Endothelial cell of umbilical vein (primary cell): ENCODE results near the gene HMCN1. TPM values are rescaled to one million over a fixed set of nuclear protein-coding genes. Genes with fewer than 3 reads are reported as not detected.

Experiments
- BruUV-seq: library from RNA; stranded (reverse); fragments of 400-500 nt; replicated peaks from 2 replicates; lab custom pipeline; 2021; lab: Mats Ljungman, UMichigan
- CTCF ChIA-PET: fragments of 300-600, 350-600 bp; sonication (Branson Sonifier 250); formaldehyde crosslinking; loops from one replicate; lab custom pipeline; 2021; ENCODE audit warnings: antibody characterized with exemption, inconsistent platforms; lab: Charles Lee
- POLR2A ChIA-PET: fragments of 300-600, 350-600 bp; sonication (Branson Sonifier 250); formaldehyde crosslinking; loops from one replicate; lab custom pipeline; 2021; ENCODE audit warnings: antibody characterized with exemption, inconsistent platforms; lab: Charles Lee
- DNase-seq: peaks from one replicate; pipeline ENCODE4 v3.0.0-alpha.2; 2011; ENCODE audit warnings: low read depth, low spot score
- FAIRE-seq: peaks from 2 replicates; lab custom pipeline; 2011; peaks lifted over from hg19 to GRCh38; lab: Jason Lieb, UNC
- H2AFZ ChIP-seq: 2 replicates; pipeline ENCODE4 v1.6.0; 2012; ENCODE audit warnings: low read depth, low read length, control low read depth, inconsistent platforms
- H3K27ac ChIP-seq: 2 replicates; pipeline ENCODE4 v1.5.1; 2011; ENCODE audit warnings: low read depth, mild to moderate bottlenecking, control low read depth, low read length, moderate library complexity; ENCODE audit not compliant: insufficient read depth
- H3K27me3 ChIP-seq, 2 experiments: 2 replicates each; pipeline versions ENCODE4 v1.6.0 to v1.6.1; 2011; ENCODE audit warnings: low read length in 2 of 2, mixed read lengths in 1 of 2; ENCODE audit not compliant: control insufficient read depth in 2 of 2, insufficient read depth in 2 of 2
- H3K36me3 ChIP-seq, 2 experiments: 2 replicates in 1 of 2; 3 replicates in 1 of 2; pipeline ENCODE4 v1.5.1; 2011; ENCODE audit warnings: low read length in 2 of 2, mild to moderate bottlenecking in 1 of 2, moderate library complexity in 1 of 2; ENCODE audit not compliant: control insufficient read depth in 2 of 2, insufficient read depth in 2 of 2; ENCODE audit errors: extremely low read depth in 1 of 2
- H3K4me1 ChIP-seq: 3 replicates; pipeline ENCODE4 v1.5.1; 2011; ENCODE audit warnings: mild to moderate bottlenecking, low read length; ENCODE audit not compliant: control insufficient read depth, insufficient read depth; ENCODE audit errors: extremely low read depth
- H3K4me2 ChIP-seq: 2 replicates; pipeline ENCODE4 v1.6.1; 2011; ENCODE audit warnings: low read length, control low read depth, mixed read lengths; ENCODE audit not compliant: insufficient read depth
- H3K4me3 ChIP-seq, 3 experiments: fragments of 200-600 bp in 1 of 3; sonication (generic), shearing (Covaris generic) in 1 of 3; replicated peaks in 1 of 3; 2 replicates each; pipeline ENCODE4 v1.5.1; 2011 to 2016; ENCODE audit warnings: control low read depth in 3 of 3, low read length in 3 of 3, mild to moderate bottlenecking in 2 of 3, inconsistent platforms in 1 of 3, low read depth in 1 of 3, moderate library complexity in 1 of 3; ENCODE audit not compliant: insufficient read depth in 1 of 3
- H3K79me2 ChIP-seq: 2 replicates; pipeline ENCODE4 v1.6.0; 2012; ENCODE audit warnings: low read length, inconsistent platforms; ENCODE audit not compliant: control insufficient read depth, insufficient read depth
- H3K9ac ChIP-seq: replicated peaks from 2 replicates; pipeline ENCODE3; 2011; ENCODE audit warnings: low read length, control low read depth; ENCODE audit not compliant: insufficient read depth; ENCODE audit errors: extremely low read depth
- H3K9me1 ChIP-seq: replicated peaks from 3 replicates; pipeline ENCODE4 v1.6.0; 2011; ENCODE audit warnings: mild to moderate bottlenecking, low read length; ENCODE audit not compliant: control insufficient read depth, insufficient read depth; ENCODE audit errors: extremely low read depth
- H3K9me3 ChIP-seq: replicated peaks from 2 replicates; pipeline ENCODE4 v1.5.1; 2012; ENCODE audit warnings: low read length, inconsistent platforms; ENCODE audit not compliant: control insufficient read depth, insufficient read depth
- H4K20me1 ChIP-seq: replicated peaks from 2 replicates; pipeline ENCODE3; 2011; ENCODE audit warnings: mild to moderate bottlenecking, low read length; ENCODE audit not compliant: control insufficient read depth, insufficient read depth; ENCODE audit errors: extremely low read depth
- EZH2 ChIP-seq: IDR thresholded peaks from 2 replicates; pipeline ENCODE4 v1.6.1; 2012; ENCODE audit warnings: borderline replicate concordance, low read depth, mild to moderate bottlenecking, moderate library complexity, low read length, inconsistent platforms; ENCODE audit not compliant: severe bottlenecking
- FOS ChIP-seq: IDR thresholded peaks from 2 replicates; pipeline ENCODE4 v1.6.1; 2011; ENCODE audit warnings: mild to moderate bottlenecking, low read length, moderate library complexity, borderline replicate concordance; ENCODE audit not compliant: insufficient read depth
- GATA2 ChIP-seq: IDR thresholded peaks from 2 replicates; pipeline ENCODE4 v1.7.0; 2011; ENCODE audit warnings: low read depth, mild to moderate bottlenecking, moderate library complexity, mixed read lengths, low read length; ENCODE audit not compliant: insufficient read length, insufficient read depth
- JUN ChIP-seq: IDR thresholded peaks from 2 replicates; pipeline ENCODE4 v1.6.1; 2011; ENCODE audit warnings: borderline replicate concordance, low read depth; ENCODE audit not compliant: insufficient read length, insufficient read depth
- MAX ChIP-seq: IDR thresholded peaks from 2 replicates; pipeline ENCODE4 v1.6.1; 2011; ENCODE audit not compliant: insufficient read depth, insufficient read length
- MYC ChIP-seq: IDR thresholded peaks from one replicate; pipeline ENCODE4 v1.6.1; 2011; ENCODE audit warnings: mild to moderate bottlenecking, low read depth, low read length
- POLR2A ChIP-seq: IDR thresholded peaks from 2 replicates; pipeline ENCODE4 v1.6.1; 2012; ENCODE audit warnings: low read depth, mild to moderate bottlenecking, control low read depth, low read length
- POLR2AphosphoS5 ChIP-seq: IDR thresholded peaks from 2 replicates; pipeline ENCODE4 v1.6.1; 2012; ENCODE audit warnings: low read depth, mild to moderate bottlenecking, control low read depth, low read length, moderate library complexity; ENCODE audit not compliant: insufficient read depth
- dilution Hi-C: fragments of 300-500 bp; cut with MboI; formaldehyde crosslinking; loops from one replicate; pipeline ENCODE4 v1.15.0; 2019; ENCODE audit warnings: low sequenced_read_pairs; ENCODE audit not compliant: extremely low pct_ligation_motif_present
- intact Hi-C: fragments of 100-400 bp; cut with micrococcal nuclease; formaldehyde crosslinking; loops from one replicate; pipeline ENCODE4 v1.10.0; 2022
- polyA plus RNA-seq, 4 experiments: library from polyadenylated mRNA; depleted of rRNA in 3 of 4; stranded (reverse) in 3 of 4; unstranded in 1 of 4; fragments of >200 nt; gene quantifications; 2 replicates each; pipeline versions ENCODE4 v1.2.1 to v1.2.3, GENCODE V29; 2011 to 2012; ENCODE audit warnings: missing spikeins in 1 of 4
- total RNA-seq: library from RNA; stranded (reverse); gene quantifications from 2 replicates; pipeline ENCODE4 v1.2.3, GENCODE V29; 2021
- TF ChIP-seq, protein P1 (sequence below), 2 donors: IDR thresholded peaks; 1 replicate in 1 of 2; 2 replicates in 1 of 2; pipeline ENCODE4 v1.5.1; 2011; ENCODE audit warnings: low read length in 2 of 2, mild to moderate bottlenecking in 2 of 2, moderate library complexity in 2 of 2, control low read depth in 1 of 2, inconsistent platforms in 1 of 2, low read depth in 1 of 2; ENCODE audit not compliant: insufficient read depth in 1 of 2; ENCODE audit errors: extremely low read depth in 1 of 2

The HMCN1 gene
- total and polyA plus RNA-seq, 2 donors (not counting 3 experiments of a cell fraction or from before 2014, with no cell fraction given): 10.3 to 16.0 TPM

GRCh38 chr1:186193224-186193623 is 459.0 kb downstream of the HMCN1 start:
- Histone ChIP-seq H3K4me1 (peaks cover 13% of the 10 kb centered on the region), H3K4me3 (no peak overlapping the region), H3K4me2 (no peak overlapping the region), H3K27me3 (no peaks in the 10 kb centered on the region), H3K9me1 (no peaks in the 10 kb centered on the region), H2AFZ (no peak overlapping the region), H3K9me3 (no peaks in the 10 kb centered on the region), H3K36me3 (no peaks in the 10 kb centered on the region), H4K20me1 (no peaks in the 10 kb centered on the region), H3K9ac (no peak overlapping the region), H3K27ac (no peak overlapping the region), H3K79me2 (no peaks in the 10 kb centered on the region)
- TF ChIP-seq, protein P1, sequence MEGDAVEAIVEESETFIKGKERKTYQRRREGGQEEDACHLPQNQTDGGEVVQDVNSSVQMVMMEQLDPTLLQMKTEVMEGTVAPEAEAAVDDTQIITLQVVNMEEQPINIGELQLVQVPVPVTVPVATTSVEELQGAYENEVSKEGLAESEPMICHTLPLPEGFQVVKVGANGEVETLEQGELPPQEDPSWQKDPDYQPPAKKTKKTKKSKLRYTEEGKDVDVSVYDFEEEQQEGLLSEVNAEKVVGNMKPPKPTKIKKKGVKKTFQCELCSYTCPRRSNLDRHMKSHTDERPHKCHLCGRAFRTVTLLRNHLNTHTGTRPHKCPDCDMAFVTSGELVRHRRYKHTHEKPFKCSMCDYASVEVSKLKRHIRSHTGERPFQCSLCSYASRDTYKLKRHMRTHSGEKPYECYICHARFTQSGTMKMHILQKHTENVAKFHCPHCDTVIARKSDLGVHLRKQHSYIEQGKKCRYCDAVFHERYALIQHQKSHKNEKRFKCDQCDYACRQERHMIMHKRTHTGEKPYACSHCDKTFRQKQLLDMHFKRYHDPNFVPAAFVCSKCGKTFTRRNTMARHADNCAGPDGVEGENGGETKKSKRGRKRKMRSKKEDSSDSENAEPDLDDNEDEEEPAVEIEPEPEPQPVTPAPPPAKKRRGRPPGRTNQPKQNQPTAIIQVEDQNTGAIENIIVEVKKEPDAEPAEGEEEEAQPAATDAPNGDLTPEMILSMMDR (IDR thresholded peaks at IDR 0.05; ENCODE audit: extremely low read depth in 1 of 2, insufficient read depth in 1 of 2, low read depth in 1 of 2, low read length in 2 of 2): no peak
- TF ChIP-seq POLR2A (no peak), EZH2 (no peak), FOS (no peak), MAX (no peak), JUN (no peak), MYC (no peak), GATA2 (no peak), POLR2AphosphoS5 (no peak)
- DNase-seq (no peak), FAIRE-seq (no peak)
- no TSS peak for BruUV-seq
- intact Hi-C loops (no loop called here), dilution Hi-C loops (no loop called here)
- POLR2A ChIA-PET: no interaction called here
- CTCF ChIA-PET: interaction anchor here (0.9 to 2.9 kb wide), 2 partner anchors 37 to 473 kb away, joined by 3 to 12 read pairs; no protein-coding TSS in a partner anchor
